NCI-H446 (cell line): Measurements from ENCODE around the gene CLN5.
"Not testable (repeated sequence)": the region's sequence is repeated elsewhere in the genome, so short reads cannot be mapped to it uniquely, and the experiment has no call there.

Source experiments
- DNase-seq, 2 experiments: peaks; one replicate each; lab custom pipeline; 2025; lab: John Stamatoyannopoulos, UW

Gene CLN5

GRCh38 chr13:76991796-76992547 is at the start of gene CLN5:
TSS of gene CLN5 (plus strand) at chr13:76992081. CDS start at chr13:76992099, 18 bp downstream.
- DNase-seq = peak; percentile 9 to 76

GRCh38 chr13:76942363-76942762 is 49.5 kb upstream of the CLN5 start:
- DNase-seq = no peak

- no peak for DNase-seq
These were observed 48.2 kb upstream of the CLN5 start for GRCh38 chr13:76943646-76944045.

GRCh38 chr13:76944456-76944855 is 47.4 kb upstream of the CLN5 start:
- DNase-seq = no peak

DNA sequence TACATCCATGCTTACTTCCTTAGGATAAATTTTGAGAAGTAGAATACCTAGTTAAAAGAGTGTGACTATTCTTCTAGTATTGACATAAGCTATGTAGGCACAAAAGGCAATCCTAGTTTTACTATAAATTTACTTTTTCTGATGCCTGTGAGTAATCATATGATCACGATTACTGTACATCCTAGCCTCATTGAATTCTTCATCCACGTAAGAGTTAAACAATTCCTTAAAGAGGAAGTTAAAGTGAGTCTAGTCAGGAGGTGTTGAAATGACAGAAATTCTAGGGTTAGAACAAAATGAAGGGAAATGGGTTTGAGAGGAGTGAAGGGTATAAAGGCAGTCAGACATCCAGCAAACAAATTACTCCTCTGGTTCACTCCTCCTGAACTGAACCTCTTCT is 43.7 kb upstream of the CLN5 start, which contains the start of gene ACOD1:
Gene ACOD1 (plus strand): TSS at position 363 of the 400 bp plus-strand sequence. CDS start 48 bp downstream, outside the sequence.
- no peak for DNase-seq

GRCh38 chr13:76950101-76950500 is 41.8 kb upstream of the CLN5 start:
- DNase-seq = no peak

DNA sequence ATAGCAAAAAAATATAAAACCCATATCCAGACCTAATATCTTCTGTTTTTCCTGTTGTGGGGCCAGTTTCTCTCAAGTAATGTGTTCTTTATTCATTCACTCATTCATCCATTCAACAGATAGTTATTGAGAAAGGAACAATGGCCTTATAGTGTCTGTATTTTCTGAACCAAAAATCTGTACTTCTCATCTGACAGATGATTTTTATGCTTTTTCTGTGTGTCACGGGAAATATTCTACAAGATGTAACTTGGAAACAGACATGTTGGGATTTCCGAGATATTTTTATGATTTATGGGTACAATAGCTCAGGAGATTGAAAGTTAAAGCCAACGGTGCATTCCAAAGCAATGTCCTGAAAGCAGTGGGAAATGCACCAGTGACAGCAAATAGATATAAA is 37.9 kb upstream of the CLN5 start:
- no peak for DNase-seq

DNA sequence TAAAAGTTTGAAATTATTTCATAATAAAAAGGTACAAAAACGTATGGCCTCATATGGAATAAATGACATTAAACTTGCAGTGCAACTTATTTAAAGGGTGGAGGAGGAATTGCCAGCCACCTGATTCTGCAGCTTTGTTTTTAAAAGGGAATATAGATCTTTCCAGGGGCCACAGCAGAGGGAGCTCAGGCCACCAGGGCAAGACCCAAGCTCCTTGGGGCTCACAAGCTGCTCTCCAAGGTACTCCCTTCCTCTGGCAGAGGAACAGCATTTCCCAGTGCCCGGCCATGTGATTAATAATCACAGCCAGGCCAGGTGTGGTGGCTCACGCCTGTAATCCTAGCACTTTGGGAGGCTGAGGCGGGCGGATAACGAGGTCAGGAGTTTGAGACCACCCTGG is 37.3 kb upstream of the CLN5 start:
- DNase-seq = no peak

DNA sequence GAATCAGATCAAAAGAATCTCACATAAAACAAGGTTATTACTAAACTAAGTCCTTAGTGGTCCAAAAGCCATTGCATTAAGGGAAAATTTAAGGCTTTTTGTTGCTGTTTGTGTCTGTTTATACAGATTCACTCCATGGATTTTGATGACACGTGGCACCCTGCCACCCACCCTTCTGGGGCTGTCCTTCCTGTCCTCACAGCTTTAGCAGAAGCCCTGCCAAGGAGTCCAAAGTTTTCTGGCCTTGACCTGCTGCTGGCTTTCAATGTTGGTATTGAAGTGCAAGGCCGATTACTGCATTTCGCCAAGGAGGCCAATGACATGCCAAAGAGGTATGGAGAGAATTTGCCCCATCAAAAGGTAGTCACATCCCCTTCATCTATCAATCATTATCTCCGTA is 36.7 kb upstream of the CLN5 start:
- DNase-seq = no peak

DNA sequence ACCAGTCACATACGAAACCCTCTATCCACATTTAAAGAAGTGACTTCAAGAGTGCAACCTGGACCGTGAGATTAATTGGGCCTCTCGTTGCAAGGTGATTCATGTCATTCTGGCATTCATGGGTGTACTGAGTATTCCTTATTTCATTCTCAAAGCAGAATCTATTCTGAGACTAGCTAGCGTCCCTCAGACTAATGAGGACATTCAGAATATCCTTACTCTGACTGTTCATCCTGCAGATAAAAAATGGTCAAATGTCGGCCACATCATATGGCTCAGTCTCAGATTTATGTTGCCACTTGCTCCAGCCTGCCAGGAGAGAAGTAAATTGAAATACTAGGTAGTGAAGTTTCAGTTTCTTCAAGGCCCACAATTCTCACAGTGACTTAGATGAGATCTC is 36.2 kb upstream of the CLN5 start:
- no peak for DNase-seq

DNA sequence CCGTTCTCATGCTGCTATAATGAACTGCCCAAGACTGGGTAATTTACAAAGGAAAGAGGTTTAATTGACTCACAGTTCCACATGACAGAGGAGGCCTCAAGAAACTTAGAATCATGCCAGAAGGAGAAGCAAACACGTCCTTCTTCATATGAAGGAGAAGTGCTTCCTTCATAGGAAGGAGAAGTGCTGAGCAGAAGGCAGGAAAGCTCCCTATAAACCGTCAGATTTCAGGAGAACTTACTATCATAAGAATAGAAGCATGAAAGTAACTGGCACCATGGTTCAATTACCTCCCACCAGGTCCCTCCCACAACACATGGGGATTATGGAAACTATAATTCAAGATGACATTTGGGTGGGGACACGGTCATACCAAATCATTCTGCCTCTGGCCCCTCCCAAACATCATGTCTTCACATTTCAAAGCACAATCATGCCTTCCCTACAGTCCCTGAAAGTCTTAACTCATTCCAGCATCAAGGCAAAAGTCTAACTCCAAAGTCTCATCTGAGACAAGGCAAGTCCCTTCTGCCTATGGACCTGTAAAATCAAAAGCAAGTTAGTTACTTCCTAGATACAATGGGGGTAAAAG is 32.9 kb upstream of the CLN5 start:
- no peak for DNase-seq

DNA sequence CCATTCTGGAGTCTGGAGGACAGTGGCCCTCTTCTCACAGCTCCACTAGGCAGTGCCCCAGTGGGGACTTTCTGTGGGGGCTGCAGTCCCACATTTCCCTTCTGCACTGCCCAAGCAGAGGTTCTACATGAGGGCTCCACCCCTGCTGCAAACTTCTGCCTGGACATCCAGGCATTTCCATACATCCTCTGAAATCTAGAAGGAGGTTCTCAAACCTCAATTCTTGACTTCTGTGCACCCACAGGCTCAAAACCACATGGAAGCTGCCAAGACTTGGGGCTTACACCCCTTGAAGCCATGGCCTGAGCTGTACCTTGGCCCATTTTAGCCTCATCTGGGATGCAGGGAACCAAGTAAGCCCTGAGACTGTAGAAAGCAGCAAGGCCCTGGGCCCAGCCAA is 32.1 kb upstream of the CLN5 start:
- DNase-seq = not testable (repeated sequence)

- peak in 1 of 2 experiments; percentile 25 for DNase-seq
These were observed 26.0 kb upstream of the CLN5 start for GRCh38 chr13:76965759-76966421.

GRCh38 chr13:76967031-76967430 is 24.9 kb upstream of the CLN5 start:
- no peak for DNase-seq

- peak in 1 of 2 experiments; percentile 69 for DNase-seq
These were observed 23.8 kb upstream of the CLN5 start for GRCh38 chr13:76968041-76968440.

DNA sequence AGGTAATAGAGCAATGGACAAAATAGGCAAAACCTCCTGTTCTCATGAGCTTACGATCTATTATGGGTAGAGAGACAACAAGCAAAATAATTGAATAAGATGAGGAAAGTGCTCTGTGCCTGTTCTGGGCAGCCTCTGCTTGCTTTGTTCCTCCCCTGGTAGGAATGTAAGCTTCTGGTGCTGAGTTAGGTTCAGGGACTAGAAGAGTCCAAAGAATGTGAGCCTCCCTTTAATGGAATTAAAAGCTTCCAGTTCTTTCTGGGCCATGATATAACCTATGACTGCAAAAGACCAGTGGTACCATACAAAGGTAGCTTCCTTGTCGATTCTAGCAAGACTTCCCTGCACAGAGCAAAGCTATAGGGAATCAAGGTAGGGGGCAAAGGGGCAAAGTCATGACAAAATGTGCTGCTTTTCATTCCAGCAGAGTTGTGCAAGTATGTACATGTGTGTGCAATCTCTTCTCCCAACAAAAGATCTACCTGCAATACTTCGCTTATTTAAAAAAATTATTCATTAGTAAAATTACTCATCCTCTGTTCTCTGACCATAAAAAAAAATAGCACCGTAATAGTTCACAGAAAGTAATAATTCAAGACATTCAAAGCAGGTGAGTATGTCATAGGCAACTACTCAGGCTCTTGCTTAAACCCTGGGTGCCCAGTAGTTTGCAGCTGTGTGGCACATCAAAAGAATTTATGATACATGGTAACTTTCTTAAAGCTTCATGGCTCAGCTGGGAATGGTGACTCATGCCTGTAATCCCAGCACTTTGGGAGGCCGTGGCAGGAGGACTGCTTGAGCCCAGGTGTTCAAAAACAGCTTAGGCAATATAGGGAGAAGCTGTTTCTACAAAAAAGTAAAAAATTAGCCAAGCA is 22.2 kb upstream of the CLN5 start:
- no peak for DNase-seq

DNA sequence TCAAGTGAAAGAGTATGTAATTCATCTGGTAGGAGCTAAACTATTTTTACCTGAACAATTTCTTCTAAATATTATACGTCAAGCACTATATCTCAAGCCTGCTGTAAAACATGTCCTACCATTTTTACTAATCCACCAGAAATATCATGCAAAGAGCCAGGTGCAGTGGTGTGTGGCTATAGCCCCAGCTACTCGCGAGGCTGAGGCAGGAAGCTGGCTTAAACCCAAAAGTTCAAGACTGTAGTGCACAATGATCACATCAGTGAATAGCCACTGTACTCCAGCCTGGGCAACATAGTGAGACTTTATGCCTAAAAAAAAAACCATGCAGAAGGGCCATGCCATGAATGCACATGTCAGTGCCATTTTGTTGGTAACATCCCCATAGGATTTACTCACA is 20.7 kb upstream of the CLN5 start:
- no peak for DNase-seq

GRCh38 chr13:76971851-76972829 is 19.7 kb upstream of the CLN5 start:
- DNase-seq = no peak

DNA sequence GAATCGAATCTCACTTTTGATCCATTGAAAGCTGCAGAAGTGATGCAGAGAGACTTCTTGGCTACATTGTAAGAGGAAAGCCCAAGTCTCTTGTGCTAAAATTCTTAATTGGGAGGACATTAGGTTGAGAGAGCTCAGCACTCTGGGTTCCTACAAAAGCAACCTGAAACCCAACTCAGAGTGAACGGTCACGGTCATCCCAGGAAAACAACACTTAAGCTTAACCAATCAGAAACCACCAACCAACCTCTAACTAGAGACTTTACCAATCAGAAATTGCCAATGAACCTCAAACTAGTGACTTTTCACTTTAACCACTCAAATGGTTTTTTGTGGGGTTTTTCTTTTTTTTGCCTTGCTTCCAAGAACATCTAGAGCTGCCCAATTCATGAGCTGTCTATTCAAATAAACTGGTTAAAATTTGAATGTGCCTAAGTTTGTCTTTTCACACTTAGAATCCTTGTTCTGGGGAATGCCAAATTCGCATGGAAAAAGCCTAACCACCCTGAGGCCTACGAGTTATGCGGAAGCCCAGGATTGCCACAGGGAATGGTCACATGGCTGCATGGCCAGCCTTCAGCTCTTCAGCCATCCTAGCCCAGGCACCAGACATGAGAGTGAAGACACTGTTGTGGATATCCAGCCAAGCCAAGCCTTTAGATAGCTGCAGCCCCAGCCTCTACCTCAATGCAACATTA is 17.8 kb upstream of the CLN5 start:
- no peak for DNase-seq

DNA sequence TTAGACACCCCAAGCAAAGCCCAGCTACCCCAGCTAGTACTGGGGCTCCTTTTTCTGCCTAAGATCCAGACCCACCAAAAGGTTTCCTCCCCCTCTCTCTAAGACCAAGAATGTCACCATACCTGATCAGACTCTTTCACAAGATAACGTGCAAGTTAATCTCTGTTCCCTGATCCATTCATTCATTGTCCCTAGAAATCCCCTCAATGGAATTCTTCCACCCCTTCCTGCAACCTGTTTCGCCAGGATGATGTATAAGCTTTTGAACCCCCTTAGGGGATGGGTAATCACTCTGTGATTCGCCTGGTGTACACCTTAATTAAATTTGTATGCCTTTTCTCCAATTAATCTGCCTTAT is 17.3 kb upstream of the CLN5 start:
- no peak for DNase-seq
